ENCODE measurements around the gene COL6A3.

- TF ChIP-seq CTCF (conservative IDR thresholded peaks at IDR 0.05 in 1 of 2, IDR thresholded peaks at IDR 0.05 in 1 of 2; ENCODE audit: extremely low read depth in 1 of 2, insufficient read depth in 1 of 2, low read depth in 1 of 2, low read length in 2 of 2) (no peak), EZH2 (IDR thresholded peaks at IDR 0.05; ENCODE audit: borderline replicate concordance, low read length) (no peak)
Measured at GRCh38 chr2:237283131-237283928, 130.6 kb downstream of the COL6A3 start.
